Measurements from ENCODE around the gene FAM111B. TPM values are rescaled to one million over a fixed set of nuclear protein-coding genes. Genes with fewer than 3 reads are reported as not detected.
A peak's percentile ranks its signal among the peaks of the same experiment; 100 is the strongest.
"Not testable (repeated sequence)": the region's sequence is repeated elsewhere in the genome, so short reads cannot be mapped to it uniquely, and the experiment has no call there.

FAM111B gene
- total RNA-seq, 1 donor from 2014 or later, result under 0.01 TPM

DNA sequence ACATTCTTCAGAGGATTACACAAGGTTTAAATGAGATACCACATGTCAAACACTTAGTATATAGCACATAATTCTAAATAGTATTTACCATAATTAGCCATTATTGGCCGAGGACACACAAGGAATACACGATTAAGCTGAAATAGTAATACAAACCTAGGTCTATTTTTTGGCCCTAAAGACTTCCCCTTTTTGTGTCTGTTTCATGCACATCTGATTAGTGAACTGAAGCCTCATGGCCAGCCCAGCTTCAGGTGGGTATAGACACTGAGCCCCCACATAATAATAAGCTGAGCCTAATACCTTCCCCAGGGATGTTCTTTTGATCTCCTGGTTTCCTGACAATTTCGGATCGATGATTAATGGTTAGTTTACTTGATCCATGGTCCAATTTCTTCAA lies 18.9 kb upstream of the FAM111B start:
- Histone ChIP-seq H3K4me3 (ENCODE audit: low read depth, low read length) (no peak overlapping the region), H3K27me3 (ENCODE audit: control insufficient read depth, insufficient read depth, low read length) (no peaks in the 10 kb centered on the region), H3K36me3 (ENCODE audit: control insufficient read depth, insufficient read depth, low read length) (no peaks in the 10 kb centered on the region)
- TF ChIP-seq, protein P1, sequence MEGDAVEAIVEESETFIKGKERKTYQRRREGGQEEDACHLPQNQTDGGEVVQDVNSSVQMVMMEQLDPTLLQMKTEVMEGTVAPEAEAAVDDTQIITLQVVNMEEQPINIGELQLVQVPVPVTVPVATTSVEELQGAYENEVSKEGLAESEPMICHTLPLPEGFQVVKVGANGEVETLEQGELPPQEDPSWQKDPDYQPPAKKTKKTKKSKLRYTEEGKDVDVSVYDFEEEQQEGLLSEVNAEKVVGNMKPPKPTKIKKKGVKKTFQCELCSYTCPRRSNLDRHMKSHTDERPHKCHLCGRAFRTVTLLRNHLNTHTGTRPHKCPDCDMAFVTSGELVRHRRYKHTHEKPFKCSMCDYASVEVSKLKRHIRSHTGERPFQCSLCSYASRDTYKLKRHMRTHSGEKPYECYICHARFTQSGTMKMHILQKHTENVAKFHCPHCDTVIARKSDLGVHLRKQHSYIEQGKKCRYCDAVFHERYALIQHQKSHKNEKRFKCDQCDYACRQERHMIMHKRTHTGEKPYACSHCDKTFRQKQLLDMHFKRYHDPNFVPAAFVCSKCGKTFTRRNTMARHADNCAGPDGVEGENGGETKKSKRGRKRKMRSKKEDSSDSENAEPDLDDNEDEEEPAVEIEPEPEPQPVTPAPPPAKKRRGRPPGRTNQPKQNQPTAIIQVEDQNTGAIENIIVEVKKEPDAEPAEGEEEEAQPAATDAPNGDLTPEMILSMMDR (IDR thresholded peaks at IDR 0.05; ENCODE audit: insufficient read depth, low read length, severe bottlenecking), result no peak
- FAIRE-seq, result no peak
- no peak for DNase-seq (ENCODE audit: low read depth)

DNA sequence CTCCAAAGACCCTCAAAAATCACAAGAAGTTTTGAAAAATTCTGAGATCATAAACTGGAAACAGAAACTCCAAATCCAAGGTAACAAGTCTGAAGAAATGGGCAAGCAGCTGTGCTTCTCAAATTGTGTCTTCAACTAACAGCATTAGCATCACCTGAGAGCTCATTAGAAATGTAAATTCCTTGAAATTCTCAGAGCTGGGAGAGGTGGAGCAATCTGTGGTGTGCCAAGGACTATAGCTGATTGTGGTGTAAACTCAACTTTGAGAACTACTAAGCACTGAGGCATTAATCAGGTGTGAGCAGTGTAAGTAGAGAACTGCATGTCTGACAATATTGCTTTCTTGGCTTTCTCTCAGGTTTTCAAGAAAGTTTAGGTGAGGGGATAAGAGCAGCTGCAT lies 13.5 kb upstream of the FAM111B start:
- not testable (repeated sequence) for H3K27me3 ChIP-seq (ENCODE audit: control insufficient read depth, insufficient read depth, low read length); H3K4me3 ChIP-seq (ENCODE audit: low read depth, low read length)

GRCh38 chr11:59095225-59095624 lies 11.8 kb upstream of the FAM111B start:
- peak; percentile 88 for FAIRE-seq
- DNase-seq (ENCODE audit: low read depth); H3K36me3 ChIP-seq (ENCODE audit: control insufficient read depth, insufficient read depth, low read length); H3K27me3 ChIP-seq (ENCODE audit: control insufficient read depth, insufficient read depth, low read length); H3K4me3 ChIP-seq (ENCODE audit: low read depth, low read length): not testable (repeated sequence)

More for the DNA sequence above, 13.5 kb upstream of the FAM111B start:
- not testable (repeated sequence) for H3K36me3 ChIP-seq (ENCODE audit: control insufficient read depth, insufficient read depth, low read length); FAIRE-seq; DNase-seq (ENCODE audit: low read depth)

DNA sequence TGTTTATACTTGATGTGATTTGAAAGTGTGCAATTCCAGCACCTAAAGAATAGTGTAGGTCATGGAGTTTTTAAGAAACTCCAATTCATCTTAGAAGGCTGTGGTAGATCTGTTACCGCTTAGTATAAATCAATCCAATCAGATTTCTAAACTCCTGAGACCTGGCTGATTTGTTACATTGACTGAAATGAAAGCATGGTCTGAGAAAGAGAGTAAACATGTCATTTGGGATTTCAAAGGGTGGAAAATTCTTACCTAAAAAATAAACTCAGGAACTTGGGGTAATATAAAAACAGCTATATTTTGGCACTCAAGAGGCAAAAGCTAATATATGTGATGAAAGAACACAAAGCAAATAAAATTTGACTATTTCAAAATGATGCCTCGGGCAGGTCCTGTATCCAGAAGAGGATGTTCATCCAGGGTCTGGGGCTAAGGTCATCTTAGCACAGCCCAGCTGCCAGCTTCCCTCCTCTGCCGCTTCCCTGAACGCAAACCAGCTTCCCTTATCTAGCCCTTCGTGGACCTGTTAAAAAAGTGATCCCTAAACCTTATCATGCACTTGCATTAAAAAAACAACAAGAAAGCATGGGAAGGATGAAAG lies 11.0 kb upstream of the FAM111B start:
- not testable (repeated sequence) for H3K4me3 ChIP-seq (ENCODE audit: low read depth, low read length); H3K36me3 ChIP-seq (ENCODE audit: control insufficient read depth, insufficient read depth, low read length); H3K27me3 ChIP-seq (ENCODE audit: control insufficient read depth, insufficient read depth, low read length); FAIRE-seq; DNase-seq (ENCODE audit: low read depth)

- DNase-seq (ENCODE audit: low read depth) (peak; percentile 47), FAIRE-seq (no peak)
- Histone ChIP-seq H3K36me3 (ENCODE audit: control insufficient read depth, insufficient read depth, low read length) (no peaks in the 10 kb centered on the region), H3K27me3 (ENCODE audit: control insufficient read depth, insufficient read depth, low read length) (no peaks in the 10 kb centered on the region), H3K4me3 (ENCODE audit: low read depth, low read length) (no peak overlapping the region)
- TF ChIP-seq, protein P1 (IDR thresholded peaks at IDR 0.05; ENCODE audit: insufficient read depth, low read length, severe bottlenecking), result peak; percentile 74
Observed at GRCh38 chr11:59097113-59097708, 9.8 kb upstream of the FAM111B start.

DNA sequence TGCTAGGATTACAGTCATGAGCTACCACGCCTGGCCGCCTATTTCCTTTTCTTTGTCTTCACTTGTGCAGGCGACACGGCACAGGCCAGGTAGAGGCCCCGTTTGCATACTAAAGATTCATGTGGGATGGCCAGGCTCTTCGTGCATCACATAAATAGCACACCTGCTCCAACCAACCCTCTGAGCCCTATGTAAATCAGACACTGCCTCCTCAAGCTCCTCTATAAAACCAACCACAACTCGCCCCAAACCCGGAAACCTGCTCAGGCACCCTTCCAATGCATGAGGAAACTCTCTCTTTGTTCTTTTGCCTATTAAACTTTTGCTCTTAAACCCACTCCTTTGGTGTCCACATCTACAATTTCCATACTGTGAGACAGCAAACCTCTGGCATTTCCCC lies 9.1 kb upstream of the FAM111B start:
- not testable (repeated sequence) for DNase-seq (ENCODE audit: low read depth); FAIRE-seq; H3K36me3 ChIP-seq (ENCODE audit: control insufficient read depth, insufficient read depth, low read length); H3K27me3 ChIP-seq (ENCODE audit: control insufficient read depth, insufficient read depth, low read length); H3K4me3 ChIP-seq (ENCODE audit: low read depth, low read length)

GRCh38 chr11:59102259-59102765 lies 4.7 kb upstream of the FAM111B start:
- peak overlapping the region; percentile 25 for H3K4me3 ChIP-seq (ENCODE audit: low read depth, low read length)
- DNase-seq (ENCODE audit: low read depth) (peak; percentile 31), FAIRE-seq (no peak)
- no peaks in the 10 kb centered on the region for H3K27me3 ChIP-seq (ENCODE audit: control insufficient read depth, insufficient read depth, low read length)
- no peaks in the 10 kb centered on the region for H3K36me3 ChIP-seq (ENCODE audit: control insufficient read depth, insufficient read depth, low read length)
- TF ChIP-seq, protein P1 (IDR thresholded peaks at IDR 0.05; ENCODE audit: insufficient read depth, low read length, severe bottlenecking), result peak; percentile 39

DNA sequence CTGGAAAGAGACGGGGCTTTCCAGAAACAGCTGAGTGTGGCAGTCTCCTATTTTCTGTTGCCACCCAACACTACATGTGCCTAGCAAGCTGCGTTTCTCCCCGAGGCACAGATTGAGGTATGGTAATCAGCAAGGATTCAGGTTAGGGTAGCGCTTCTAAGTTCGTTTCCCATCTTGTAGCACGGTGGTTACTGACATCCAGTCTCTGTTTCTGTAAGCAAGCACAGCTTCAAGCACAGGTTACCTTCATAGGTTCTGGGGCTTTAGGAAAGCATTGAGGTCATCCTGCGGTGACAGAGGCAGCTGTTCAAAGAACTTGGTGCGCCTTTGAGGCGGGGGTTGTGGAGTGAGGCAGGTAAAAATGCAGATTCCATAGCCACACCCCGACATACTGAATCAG lies 684 bp downstream of the FAM111B start:
- not testable (repeated sequence) for H3K36me3 ChIP-seq (ENCODE audit: control insufficient read depth, insufficient read depth, low read length); H3K4me3 ChIP-seq (ENCODE audit: low read depth, low read length); H3K27me3 ChIP-seq (ENCODE audit: control insufficient read depth, insufficient read depth, low read length); DNase-seq (ENCODE audit: low read depth)
- FAIRE-seq, result peak; percentile 73

Data from bronchial epithelial cell (primary cell).